K562 (cell line): ENCODE measurements around the gene EWSR1. TPM values are rescaled to one million over a fixed set of nuclear protein-coding genes. Genes with fewer than 3 reads are reported as not detected.

Experiments used
- DDX20 ChIP-seq: fragments of 450-650 bp; IDR thresholded peaks from 2 replicates; pipeline ENCODE4 v1.6.1; 2016; ENCODE audit warnings: missing genetic modification characterization, low read depth, mild to moderate bottlenecking, missing compliant biosample characterization, moderate library complexity
- KLF1 ChIP-seq: fragments of 450-650 bp; IDR thresholded peaks from 2 replicates; pipeline ENCODE4 v1.6.1; 2016; ENCODE audit warnings: missing genetic modification characterization, missing compliant biosample characterization
- NR2C1 ChIP-seq, 2 experiments: fragments of 450-650 bp; IDR thresholded peaks; 2 replicates each; pipeline ENCODE4 v1.6.1; 2017; ENCODE audit warnings: mild to moderate bottlenecking in 2 of 2, antibody characterized with exemption in 1 of 2, inconsistent platforms in 1 of 2, missing compliant biosample characterization in 1 of 2, missing genetic modification characterization in 1 of 2
- TRIM24 ChIP-seq, 2 experiments: fragments of 450-650 bp; IDR thresholded peaks; 2 replicates each; pipeline ENCODE4 v1.6.1; 2016
- polyA plus RNA-seq, 8 experiments: library from polyadenylated mRNA; depleted of rRNA in 4 of 8; stranded (reverse) in 5 of 8; unstranded in 3 of 8; fragments of >200 nt; fragmentation: Nextera tagmentation in 2 of 8; fragmentation: Illumina TruSeq in 1 of 8; extraction: Ambion mirVana in 2 of 8; extraction: Trizol in 1 of 8; gene quantifications; 2 replicates each; pipeline versions ENCODE4 v1.2.1 to v1.2.3, GENCODE V29; 2011 to 2014; ENCODE audit warnings: inconsistent platforms in 1 of 8, missing spikeins in 1 of 8
- total RNA-seq, 7 experiments: library from RNA; depleted of rRNA in 6 of 7; stranded (reverse); fragments of >200 nt in 6 of 7; fragmentation: Illumina TruSeq in 2 of 7; extraction: Trizol in 2 of 7; gene quantifications; 2 replicates each; pipeline versions ENCODE4 v1.2.1 to v1.2.3, GENCODE V29; 2011 to 2021; ENCODE audit warnings: low replicate concordance in 1 of 7
- TF ChIP-seq, protein P1 (sequence below): sonication (generic); formaldehyde crosslinking; IDR thresholded peaks from 2 replicates; pipeline ENCODE4 v1.8.0; 2022; ENCODE audit warnings: mild to moderate bottlenecking, low read depth, missing genetic modification reagents
- TF ChIP-seq, protein P2 (sequence below): fragments of 250-450 bp; sonication (Bioruptor Pico); IDR thresholded peaks from 2 replicates; pipeline ENCODE4 v1.4.0; 2020; ENCODE audit warnings: mild to moderate bottlenecking, moderate library complexity

Gene EWSR1
- total and polyA plus RNA-seq, 9 of the 15 experiments (the other 6 are each of a cell fraction or from before 2014, with no cell fraction given), result 83.3 to 450 (median 239) TPM

DNA sequence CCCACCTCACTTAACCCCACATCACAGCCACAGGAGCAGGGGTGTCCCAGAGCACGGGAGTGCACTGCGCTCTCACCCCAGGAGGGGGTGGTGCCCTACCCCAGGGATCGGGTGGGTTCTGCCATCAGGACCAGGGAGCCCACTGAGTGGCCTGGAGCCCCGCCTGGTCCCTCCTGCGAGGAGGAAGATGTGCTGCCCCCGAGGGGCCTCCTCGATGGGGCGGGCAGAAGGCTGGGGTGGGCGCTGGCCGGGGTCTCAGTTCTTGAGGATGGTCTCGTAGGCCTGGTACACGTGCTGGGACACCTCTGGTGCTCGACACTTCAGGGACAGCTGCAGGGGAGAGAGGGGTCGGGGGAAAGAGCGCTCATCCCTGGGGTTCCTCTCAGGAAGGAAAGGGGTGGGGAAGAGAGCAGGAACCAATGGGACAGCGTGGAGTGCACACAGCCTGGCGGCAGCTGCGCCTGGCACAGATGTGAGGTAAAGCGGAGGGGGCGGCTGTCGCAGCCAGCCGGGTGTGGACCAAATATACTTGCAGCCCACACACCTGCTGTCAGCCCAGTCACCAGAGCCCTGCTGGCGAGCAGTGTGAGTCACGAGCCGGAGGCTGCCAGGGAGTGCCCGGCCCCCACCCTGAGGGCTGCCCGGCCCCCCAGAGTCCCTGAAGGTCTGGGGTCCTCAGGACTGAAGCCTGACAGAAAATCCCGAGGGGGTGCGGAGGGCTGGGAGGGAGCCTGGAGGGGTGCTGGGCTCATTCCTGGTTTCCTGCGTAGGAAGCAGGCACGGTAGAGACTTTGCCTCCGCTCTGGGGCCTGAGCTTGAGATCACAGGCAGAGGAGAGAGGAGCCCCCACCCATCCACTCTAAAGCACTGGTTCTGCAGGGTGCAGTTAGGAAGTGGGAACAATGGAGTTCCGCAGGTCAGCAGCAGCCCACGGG lies 60.8 kb downstream of the EWSR1 start (continued):
- TF ChIP-seq DDX20 (tag), result no peak
- TF ChIP-seq, protein P1, sequence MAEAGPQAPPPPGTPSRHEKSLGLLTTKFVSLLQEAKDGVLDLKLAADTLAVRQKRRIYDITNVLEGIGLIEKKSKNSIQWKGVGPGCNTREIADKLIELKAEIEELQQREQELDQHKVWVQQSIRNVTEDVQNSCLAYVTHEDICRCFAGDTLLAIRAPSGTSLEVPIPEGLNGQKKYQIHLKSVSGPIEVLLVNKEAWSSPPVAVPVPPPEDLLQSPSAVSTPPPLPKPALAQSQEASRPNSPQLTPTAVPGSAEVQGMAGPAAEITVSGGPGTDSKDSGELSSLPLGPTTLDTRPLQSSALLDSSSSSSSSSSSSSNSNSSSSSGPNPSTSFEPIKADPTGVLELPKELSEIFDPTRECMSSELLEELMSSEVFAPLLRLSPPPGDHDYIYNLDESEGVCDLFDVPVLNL (CRISPR knock-in tag), result no peak
- TF ChIP-seq NR2C1 (IDR thresholded peaks at IDR 0.05), result no peak
- TF ChIP-seq NR2C1 (tag; IDR thresholded peaks at IDR 0.05), result no peak
- TF ChIP-seq KLF1, result no peak
- no peak for TF ChIP-seq TRIM24 (IDR thresholded peaks at IDR 0.05)
- TF ChIP-seq, protein P2, sequence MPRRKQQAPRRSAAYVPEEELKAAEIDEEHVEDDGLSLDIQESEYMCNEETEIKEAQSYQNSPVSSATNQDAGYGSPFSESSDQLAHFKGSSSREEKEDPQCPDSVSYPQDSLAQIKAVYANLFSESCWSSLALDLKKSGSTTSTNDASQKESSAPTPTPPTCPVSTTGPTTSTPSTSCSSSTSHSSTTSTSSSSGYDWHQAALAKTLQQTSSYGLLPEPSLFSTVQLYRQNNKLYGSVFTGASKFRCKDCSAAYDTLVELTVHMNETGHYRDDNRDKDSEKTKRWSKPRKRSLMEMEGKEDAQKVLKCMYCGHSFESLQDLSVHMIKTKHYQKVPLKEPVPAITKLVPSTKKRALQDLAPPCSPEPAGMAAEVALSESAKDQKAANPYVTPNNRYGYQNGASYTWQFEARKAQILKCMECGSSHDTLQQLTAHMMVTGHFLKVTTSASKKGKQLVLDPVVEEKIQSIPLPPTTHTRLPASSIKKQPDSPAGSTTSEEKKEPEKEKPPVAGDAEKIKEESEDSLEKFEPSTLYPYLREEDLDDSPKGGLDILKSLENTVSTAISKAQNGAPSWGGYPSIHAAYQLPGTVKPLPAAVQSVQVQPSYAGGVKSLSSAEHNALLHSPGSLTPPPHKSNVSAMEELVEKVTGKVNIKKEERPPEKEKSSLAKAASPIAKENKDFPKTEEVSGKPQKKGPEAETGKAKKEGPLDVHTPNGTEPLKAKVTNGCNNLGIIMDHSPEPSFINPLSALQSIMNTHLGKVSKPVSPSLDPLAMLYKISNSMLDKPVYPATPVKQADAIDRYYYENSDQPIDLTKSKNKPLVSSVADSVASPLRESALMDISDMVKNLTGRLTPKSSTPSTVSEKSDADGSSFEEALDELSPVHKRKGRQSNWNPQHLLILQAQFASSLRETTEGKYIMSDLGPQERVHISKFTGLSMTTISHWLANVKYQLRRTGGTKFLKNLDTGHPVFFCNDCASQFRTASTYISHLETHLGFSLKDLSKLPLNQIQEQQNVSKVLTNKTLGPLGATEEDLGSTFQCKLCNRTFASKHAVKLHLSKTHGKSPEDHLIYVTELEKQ, result no peak
